Mesenchymal stem cell (in vitro differentiated cells and primary cell): ENCODE results near the gene CPD.

ENCODE experiments used
- DNase-seq: peaks from one replicate; pipeline ENCODE4 v3.0.0-alpha.2; 2013
- H2AFZ ChIP-seq: one replicate; pipeline ENCODE4 v1.6.1; 2013; ENCODE audit warnings: low read depth, mild to moderate bottlenecking, control low read depth, inconsistent platforms, low read length, moderate library complexity
- H2AK5ac ChIP-seq: 2 replicates; pipeline ENCODE4 v1.6.1; 2013; ENCODE audit warnings: low read length, moderate library complexity, mild to moderate bottlenecking, inconsistent platforms; ENCODE audit not compliant: severe bottlenecking
- H2BK120ac ChIP-seq: one replicate; pipeline ENCODE4 v1.6.1; 2013; ENCODE audit warnings: low read depth, mild to moderate bottlenecking, inconsistent platforms, low read length, moderate library complexity
- H2BK12ac ChIP-seq, 2 experiments: one replicate each; pipeline ENCODE4 v1.6.1; 2013; ENCODE audit warnings: inconsistent platforms in 2 of 2, low read length in 2 of 2, mild to moderate bottlenecking in 2 of 2, moderate library complexity in 2 of 2, control low read depth in 1 of 2
- H2BK15ac ChIP-seq: one replicate; pipeline ENCODE4 v1.6.1; 2013; ENCODE audit warnings: mild to moderate bottlenecking, low read depth, inconsistent platforms; ENCODE audit not compliant: poor library complexity, severe bottlenecking
- H2BK5ac ChIP-seq: 2 replicates; pipeline ENCODE4 v1.6.1; 2013; ENCODE audit warnings: low read depth, mild to moderate bottlenecking, low read length, control low read depth, inconsistent platforms; ENCODE audit not compliant: poor library complexity, severe bottlenecking
- H3K14ac ChIP-seq, 2 experiments: one replicate each; pipeline ENCODE4 v1.6.1; 2013; ENCODE audit warnings: inconsistent platforms in 2 of 2, low read length in 2 of 2, control low read depth in 1 of 2, mild to moderate bottlenecking in 1 of 2, moderate library complexity in 1 of 2
- H3K18ac ChIP-seq, 2 experiments: one replicate each; pipeline ENCODE4 v1.6.1; 2013; ENCODE audit warnings: inconsistent platforms in 2 of 2, low read length in 2 of 2, control low read depth in 1 of 2, low read depth in 1 of 2, mild to moderate bottlenecking in 1 of 2
- H3K23ac ChIP-seq, 2 experiments: one replicate each; pipeline ENCODE4 v1.6.1; 2013; ENCODE audit warnings: inconsistent platforms in 2 of 2, low read length in 2 of 2, mild to moderate bottlenecking in 2 of 2, moderate library complexity in 2 of 2, control low read depth in 1 of 2
- H3K27ac ChIP-seq: 2 replicates; pipeline ENCODE4 v1.5.1; 2013; ENCODE audit warnings: mild to moderate bottlenecking, moderate library complexity, low read length, control low read depth, inconsistent platforms; ENCODE audit not compliant: poor library complexity, severe bottlenecking
- H3K27me3 ChIP-seq, 2 experiments: 2 replicates each; pipeline versions ENCODE4 v1.6.1 to v1.7.0; 2013; ENCODE audit warnings: low read length in 2 of 2, mild to moderate bottlenecking in 2 of 2, moderate library complexity in 2 of 2, control low read depth in 1 of 2, inconsistent platforms in 1 of 2; ENCODE audit not compliant: control insufficient read depth in 1 of 2, insufficient read depth in 1 of 2
- H3K36me3 ChIP-seq, 2 experiments: 2 replicates each; pipeline versions ENCODE4 v1.6.1 to v1.7.0; 2013; ENCODE audit warnings: low read length in 2 of 2, control low read depth in 1 of 2, inconsistent platforms in 1 of 2, low read depth in 1 of 2, mild to moderate bottlenecking in 1 of 2; ENCODE audit not compliant: insufficient read depth in 2 of 2, control insufficient read depth in 1 of 2
- H3K4ac ChIP-seq, 2 experiments: one replicate each; pipeline ENCODE4 v1.6.1; 2013; ENCODE audit warnings: inconsistent platforms in 2 of 2, low read length in 2 of 2, mild to moderate bottlenecking in 2 of 2, moderate library complexity in 2 of 2, control low read depth in 1 of 2, low read depth in 1 of 2
- H3K4me1 ChIP-seq: 2 replicates; pipeline ENCODE4 v1.6.1; 2013; ENCODE audit warnings: low read depth, low read length, control low read depth; ENCODE audit not compliant: control insufficient read depth, insufficient read depth
- H3K4me2 ChIP-seq: 2 replicates; pipeline ENCODE4 v1.6.1; 2013; ENCODE audit warnings: low read length, mild to moderate bottlenecking, inconsistent platforms; ENCODE audit not compliant: poor library complexity, severe bottlenecking
- H3K4me3 ChIP-seq, 2 experiments: 2 replicates each; pipeline versions ENCODE4 v1.5.1 to v1.7.0; 2013; ENCODE audit warnings: low read length in 2 of 2, mild to moderate bottlenecking in 2 of 2, control low read depth in 1 of 2, low read depth in 1 of 2; ENCODE audit not compliant: insufficient read depth in 1 of 2
- H3K79me1 ChIP-seq: replicated peaks from 2 replicates; pipeline ENCODE4 v1.6.1; 2013; ENCODE audit warnings: mild to moderate bottlenecking, control low read depth, low read length, inconsistent platforms; ENCODE audit not compliant: poor library complexity, severe bottlenecking
- H3K9ac ChIP-seq: 2 replicates; pipeline ENCODE4 v1.7.0; 2013; ENCODE audit warnings: mild to moderate bottlenecking, low read length, moderate library complexity
- H3K9me3 ChIP-seq: 2 replicates; pipeline ENCODE4 v1.7.0; 2013; ENCODE audit warnings: mild to moderate bottlenecking, low read length; ENCODE audit not compliant: control insufficient read depth
- H4K8ac ChIP-seq: one replicate; pipeline ENCODE4 v1.6.1; 2013; ENCODE audit warnings: inconsistent platforms, mild to moderate bottlenecking, low read length, moderate library complexity
- H4K91ac ChIP-seq: one replicate; pipeline ENCODE4 v1.6.1; 2013; ENCODE audit warnings: mild to moderate bottlenecking, low read length, inconsistent platforms
- WGBS: methylation state at CpG from one replicate; pipeline ENCODE4 v1.1.7; 2013; ENCODE audit warnings: mixed read lengths; 5-methylcytosine and 5-hydroxymethylcytosine counted together

The CPD gene

GRCh38 chr17:30427611-30428010, 48.9 kb downstream of the CPD start:
- H3K14ac ChIP-seq = no peak overlapping the region
- H3K79me1 ChIP-seq = peaks cover 6% of the 10 kb centered on the region
- no peak overlapping the region for H2BK120ac ChIP-seq
- no peak overlapping the region for H2BK12ac ChIP-seq
- H3K27me3 ChIP-seq = no peaks in the 10 kb centered on the region
- 86% methylated on average over 1 of the region's 1 CpG for WGBS
- H2BK15ac ChIP-seq = no peak overlapping the region
- H3K23ac ChIP-seq = no peak overlapping the region
- no peak overlapping the region for H3K9ac ChIP-seq
- H4K8ac ChIP-seq = no peak overlapping the region
- H2AK5ac ChIP-seq = no peak overlapping the region
- no peak overlapping the region for H2BK5ac ChIP-seq
- no peak overlapping the region for H3K4me3 ChIP-seq
- DNase-seq = no peak
- H3K4me1 ChIP-seq = no peaks in the 10 kb centered on the region
- H3K18ac ChIP-seq = no peak overlapping the region
- no peak overlapping the region for H3K27ac ChIP-seq
- no peak overlapping the region for H4K91ac ChIP-seq
- H3K4ac ChIP-seq = no peak overlapping the region
- no peaks in the 10 kb centered on the region for H3K9me3 ChIP-seq
- H3K36me3 ChIP-seq = peaks cover 0 to 64% of the 10 kb centered on the region in 2 experiments
- H3K4me2 ChIP-seq = no peak overlapping the region
- no peak overlapping the region for H2AFZ ChIP-seq

GRCh38 chr17:30429155-30429554, 50.4 kb downstream of the CPD start:
- Histone ChIP-seq H3K9me3 (peaks cover 9% of the 10 kb centered on the region), H2BK15ac (no peak overlapping the region), H4K91ac (no peak overlapping the region), H2BK120ac (no peak overlapping the region), H4K8ac (no peak overlapping the region), H3K14ac (no peak overlapping the region), H2AFZ (no peak overlapping the region), H3K36me3 (peaks cover 0 to 61% of the 10 kb centered on the region in 2 experiments), H3K4me3 (no peak overlapping the region), H3K9ac (peak overlapping the region; percentile 68), H2AK5ac (no peak overlapping the region), H3K27ac (peak overlapping the region; percentile 26), H3K27me3 (no peaks in the 10 kb centered on the region), H2BK12ac (no peak overlapping the region), H3K4me1 (no peaks in the 10 kb centered on the region), H3K79me1 (peaks cover 6% of the 10 kb centered on the region), H3K23ac (no peak overlapping the region), H3K18ac (no peak overlapping the region), H2BK5ac (no peak overlapping the region), H3K4ac (no peak overlapping the region), H3K4me2 (no peak overlapping the region)
- DNase-seq = no peak
- 95% methylated on average over 1 of the region's 1 CpG for WGBS

- Histone ChIP-seq H2BK12ac (no peak overlapping the region), H3K36me3 (peaks cover 3 to 48% of the 10 kb centered on the region in 2 experiments), H2BK120ac (no peak overlapping the region), H3K27me3 (no peaks in the 10 kb centered on the region), H3K4ac (no peak overlapping the region), H4K8ac (no peak overlapping the region), H3K9ac (no peak overlapping the region), H4K91ac (no peak overlapping the region), H3K79me1 (no peaks in the 10 kb centered on the region), H3K27ac (no peak overlapping the region), H2BK15ac (no peak overlapping the region), H3K23ac (no peak overlapping the region), H3K9me3 (peaks cover 9% of the 10 kb centered on the region), H3K14ac (no peak overlapping the region), H3K4me3 (no peak overlapping the region), H3K4me1 (no peaks in the 10 kb centered on the region), H3K4me2 (no peak overlapping the region), H3K18ac (no peak overlapping the region), H2BK5ac (no peak overlapping the region), H2AFZ (no peak overlapping the region), H2AK5ac (no peak overlapping the region)
- peak; percentile 94 for DNase-seq
- 25% methylated on average over 1 of the region's 1 CpG for WGBS
Observed at GRCh38 chr17:30433514-30433913, 54.8 kb downstream of the CPD start.

GRCh38 chr17:30436729-30437128, 58.0 kb downstream of the CPD start:
- H3K14ac ChIP-seq = no peak overlapping the region
- H4K8ac ChIP-seq = no peak overlapping the region
- H2AFZ ChIP-seq = no peak overlapping the region
- H2BK5ac ChIP-seq = no peak overlapping the region
- H3K23ac ChIP-seq = no peak overlapping the region
- H2BK12ac ChIP-seq = no peak overlapping the region
- no peak overlapping the region for H3K4ac ChIP-seq
- H3K27me3 ChIP-seq = no peaks in the 10 kb centered on the region
- no peak overlapping the region for H3K27ac ChIP-seq
- peaks cover 3 to 39% of the 10 kb centered on the region in 2 experiments for H3K36me3 ChIP-seq
- H3K9ac ChIP-seq = no peak overlapping the region
- no peak for DNase-seq
- H4K91ac ChIP-seq = no peak overlapping the region
- no peaks in the 10 kb centered on the region for H3K4me1 ChIP-seq
- peaks cover 9% of the 10 kb centered on the region for H3K9me3 ChIP-seq
- H2BK15ac ChIP-seq = no peak overlapping the region
- H2BK120ac ChIP-seq = no peak overlapping the region
- no peak overlapping the region for H3K18ac ChIP-seq
- no peak overlapping the region for H3K4me2 ChIP-seq
- H3K79me1 ChIP-seq = no peaks in the 10 kb centered on the region
- H3K4me3 ChIP-seq = no peak overlapping the region
- no peak overlapping the region for H2AK5ac ChIP-seq
